ENCODE data around the gene SOX2.

DNA sequence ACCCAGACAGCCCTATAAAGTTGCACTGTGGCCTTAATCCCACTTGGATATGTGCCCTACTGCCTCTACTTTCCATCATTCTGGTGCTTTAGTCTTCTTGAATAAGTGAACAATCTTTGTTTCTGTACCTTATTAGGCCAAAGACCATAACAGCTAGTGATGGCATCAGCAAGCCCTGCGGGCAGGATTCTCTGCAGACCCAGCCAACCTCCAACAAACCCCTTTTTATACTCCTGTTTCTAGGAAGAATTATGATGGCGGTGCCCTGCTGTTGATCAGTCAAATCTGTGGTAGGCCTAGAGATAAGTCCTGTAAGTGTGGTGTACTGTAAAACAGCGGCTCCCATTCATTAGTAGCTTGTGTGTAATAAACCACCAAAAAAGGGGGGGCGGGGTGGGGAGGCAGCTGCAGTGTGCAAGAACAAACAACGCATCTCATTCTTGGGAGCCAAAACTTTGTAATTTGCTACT lies 40.5 kb downstream of the SOX2 start:
- no peak for TF ChIP-seq EZH2phosphoT487 (IDR thresholded peaks at IDR 0.05; ENCODE audit: insufficient read depth, low read depth)
- no peak for TF ChIP-seq EZH2 (IDR thresholded peaks at IDR 0.05; ENCODE audit: insufficient read depth, poor library complexity, severe bottlenecking)

Data from GM23248 (cell line).